Measurements from ENCODE around the gene CDKN3.

DNA sequence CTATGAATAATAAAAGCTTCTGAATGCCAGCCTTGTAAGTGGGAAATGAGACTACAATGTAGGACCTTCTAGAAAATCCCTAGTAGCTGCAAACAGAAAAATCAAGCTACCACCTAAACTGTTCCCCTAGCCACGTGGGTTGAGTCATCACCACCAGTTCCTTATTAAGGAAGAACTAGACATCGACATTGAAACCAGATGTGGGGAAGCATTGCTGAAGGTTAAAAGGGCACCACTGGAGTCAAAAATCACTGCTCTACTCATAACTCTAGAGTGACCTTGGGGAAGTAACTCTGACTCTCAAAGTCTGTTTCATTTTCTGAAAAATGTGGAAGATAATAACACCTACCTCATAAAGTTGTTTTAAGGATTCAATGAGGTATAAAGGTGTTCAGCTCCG lies 53.7 kb downstream of the CDKN3 start:
- TF ChIP-seq, protein P1, sequence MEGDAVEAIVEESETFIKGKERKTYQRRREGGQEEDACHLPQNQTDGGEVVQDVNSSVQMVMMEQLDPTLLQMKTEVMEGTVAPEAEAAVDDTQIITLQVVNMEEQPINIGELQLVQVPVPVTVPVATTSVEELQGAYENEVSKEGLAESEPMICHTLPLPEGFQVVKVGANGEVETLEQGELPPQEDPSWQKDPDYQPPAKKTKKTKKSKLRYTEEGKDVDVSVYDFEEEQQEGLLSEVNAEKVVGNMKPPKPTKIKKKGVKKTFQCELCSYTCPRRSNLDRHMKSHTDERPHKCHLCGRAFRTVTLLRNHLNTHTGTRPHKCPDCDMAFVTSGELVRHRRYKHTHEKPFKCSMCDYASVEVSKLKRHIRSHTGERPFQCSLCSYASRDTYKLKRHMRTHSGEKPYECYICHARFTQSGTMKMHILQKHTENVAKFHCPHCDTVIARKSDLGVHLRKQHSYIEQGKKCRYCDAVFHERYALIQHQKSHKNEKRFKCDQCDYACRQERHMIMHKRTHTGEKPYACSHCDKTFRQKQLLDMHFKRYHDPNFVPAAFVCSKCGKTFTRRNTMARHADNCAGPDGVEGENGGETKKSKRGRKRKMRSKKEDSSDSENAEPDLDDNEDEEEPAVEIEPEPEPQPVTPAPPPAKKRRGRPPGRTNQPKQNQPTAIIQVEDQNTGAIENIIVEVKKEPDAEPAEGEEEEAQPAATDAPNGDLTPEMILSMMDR (IDR thresholded peaks at IDR 0.05), result no peak
- TF ChIP-seq POLR2AphosphoS5 (IDR thresholded peaks at IDR 0.05; ENCODE audit: insufficient read depth in 1 of 2, low read depth in 1 of 2) (no peak), POLR2A (IDR thresholded peaks at IDR 0.05) (no peak)

All from vagina (tissue), 2 donors.